GM19099 (cell line): ENCODE data around the gene NCOA3.

Experiments used
- POLR2A ChIP-seq: IDR thresholded peaks from 3 replicates; pipeline ENCODE4 v1.6.1; 2011; ENCODE audit warnings: low read depth; ENCODE audit not compliant: insufficient read length; ENCODE audit errors: extremely low read depth

NCOA3 gene

DNA sequence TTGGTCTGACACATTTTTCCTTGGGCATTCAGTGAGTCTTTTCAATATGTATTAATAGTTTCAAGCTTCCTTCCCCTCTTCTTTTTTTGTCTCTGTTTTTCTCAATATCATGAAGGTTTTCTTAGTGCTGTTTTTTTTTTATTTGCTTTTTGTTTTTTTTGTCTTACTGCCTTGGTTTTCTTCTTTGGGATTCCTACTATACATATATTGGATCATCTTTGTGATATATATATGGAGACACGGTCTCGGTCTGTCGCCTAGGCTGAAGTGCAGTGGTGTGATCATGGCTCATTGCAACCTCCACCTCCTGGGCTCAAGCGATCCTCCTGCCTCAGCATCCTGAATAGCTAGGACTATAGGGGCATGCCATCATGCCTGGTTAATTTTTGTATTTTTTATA, 43.8 kb downstream of the NCOA3 start:
- TF ChIP-seq POLR2A, result no peak

DNA sequence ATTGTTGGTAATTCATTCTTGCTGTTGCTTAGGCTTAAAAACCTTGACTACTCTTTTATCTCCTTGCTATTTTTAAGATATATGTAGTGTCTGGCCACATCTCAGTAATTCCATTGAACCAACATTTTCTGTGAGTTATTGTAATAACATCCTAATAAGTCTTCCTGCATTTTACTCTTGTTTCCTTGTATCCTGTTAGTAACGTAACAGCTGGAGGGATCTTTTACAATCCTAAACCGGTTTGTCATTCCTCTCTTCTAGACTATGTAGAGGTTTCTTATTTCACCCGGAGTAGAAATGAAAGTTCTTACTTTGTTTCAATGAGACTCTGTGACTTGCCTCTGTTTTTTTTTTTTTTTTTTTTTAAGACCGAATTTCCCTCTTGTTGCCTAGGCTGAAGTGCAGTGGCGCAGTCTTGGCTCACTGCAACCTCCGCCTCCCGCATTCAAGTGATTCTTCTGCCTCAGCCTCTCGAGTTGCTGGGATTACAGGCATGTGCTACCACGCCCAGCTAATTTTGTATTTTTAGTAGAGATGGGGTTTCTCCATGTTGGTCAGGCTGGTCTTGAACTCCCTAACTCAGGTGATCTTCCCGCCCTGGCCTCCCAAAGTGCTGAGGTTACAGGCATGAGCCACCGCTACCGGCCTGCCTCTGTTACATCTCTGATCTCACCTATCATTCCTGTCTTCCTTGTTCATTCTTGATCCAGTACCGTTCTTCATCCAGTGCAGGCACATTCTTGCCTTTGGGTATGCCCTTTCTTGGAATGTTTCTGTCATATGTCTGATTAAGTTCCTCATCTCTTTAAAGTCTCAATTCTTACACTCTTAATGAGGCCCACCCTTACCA, 44.7 kb downstream of the NCOA3 start:
- no peak for TF ChIP-seq POLR2A

DNA sequence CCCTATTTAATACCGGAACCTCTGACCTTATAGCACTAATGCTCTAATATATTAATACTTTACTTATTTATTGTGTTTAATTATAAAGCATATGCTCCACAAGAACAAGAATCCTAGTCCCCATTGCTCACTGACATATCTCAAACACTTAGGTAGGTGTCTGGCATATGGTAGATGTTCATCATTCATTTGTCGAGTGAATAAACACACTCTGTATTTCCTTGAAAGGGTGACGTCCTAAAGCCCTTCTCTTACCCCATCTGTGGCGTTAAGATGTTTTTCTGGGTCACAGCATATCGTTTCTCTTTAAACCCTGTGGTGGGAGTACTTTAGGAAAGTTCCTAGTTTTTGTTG, 45.3 kb downstream of the NCOA3 start:
- no peak for TF ChIP-seq POLR2A

- TF ChIP-seq POLR2A, result no peak
These were observed 48.0 kb downstream of the NCOA3 start for GRCh38 chr20:47549671-47550070.

GRCh38 chr20:47551222-47551621, 49.5 kb downstream of the NCOA3 start:
- TF ChIP-seq POLR2A, result no peak

GRCh38 chr20:47551841-47552240, 50.2 kb downstream of the NCOA3 start:
- TF ChIP-seq POLR2A, result no peak

DNA sequence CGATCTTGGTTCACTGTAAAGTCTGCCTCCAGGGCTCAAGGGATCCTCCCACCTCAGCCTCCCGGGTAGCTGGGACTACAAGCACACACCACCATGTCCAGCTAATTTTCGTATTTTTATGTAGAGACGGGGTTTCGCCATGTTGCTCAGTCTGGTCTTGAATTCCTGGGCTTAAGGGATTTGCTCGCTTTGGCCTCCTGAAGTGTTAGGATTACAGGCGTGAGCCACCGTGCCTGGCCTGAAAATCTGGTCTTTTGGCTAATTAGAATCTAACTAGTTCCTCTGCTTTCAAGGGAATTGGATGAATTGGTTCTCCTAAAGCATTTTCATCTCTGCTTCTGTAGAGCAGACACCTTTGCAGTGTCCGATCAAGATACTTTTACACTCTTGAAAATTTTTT, 51.3 kb downstream of the NCOA3 start:
- TF ChIP-seq POLR2A, result no peak

DNA sequence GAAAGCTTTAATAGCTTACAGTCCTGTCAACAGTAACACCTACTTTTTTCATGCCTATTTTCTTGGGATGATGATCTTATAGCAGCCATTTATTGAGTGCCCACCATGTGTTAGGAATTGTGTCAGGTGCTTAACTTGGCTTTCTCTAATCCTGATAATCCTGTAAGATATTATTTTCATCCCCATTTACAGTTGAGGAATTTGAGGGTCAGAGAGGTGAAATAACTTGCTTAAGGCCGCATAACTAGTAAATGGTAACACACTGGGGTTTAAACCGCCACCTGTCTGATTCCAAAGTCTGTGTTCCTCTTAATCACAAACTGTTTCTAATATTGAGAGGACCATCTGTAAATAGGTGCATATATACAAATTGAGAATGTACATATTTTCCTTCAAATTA, 55.5 kb downstream of the NCOA3 start:
- TF ChIP-seq POLR2A, result no peak

- no peak for TF ChIP-seq POLR2A
These were observed 56.1 kb downstream of the NCOA3 start for GRCh38 chr20:47557791-47558190.

DNA sequence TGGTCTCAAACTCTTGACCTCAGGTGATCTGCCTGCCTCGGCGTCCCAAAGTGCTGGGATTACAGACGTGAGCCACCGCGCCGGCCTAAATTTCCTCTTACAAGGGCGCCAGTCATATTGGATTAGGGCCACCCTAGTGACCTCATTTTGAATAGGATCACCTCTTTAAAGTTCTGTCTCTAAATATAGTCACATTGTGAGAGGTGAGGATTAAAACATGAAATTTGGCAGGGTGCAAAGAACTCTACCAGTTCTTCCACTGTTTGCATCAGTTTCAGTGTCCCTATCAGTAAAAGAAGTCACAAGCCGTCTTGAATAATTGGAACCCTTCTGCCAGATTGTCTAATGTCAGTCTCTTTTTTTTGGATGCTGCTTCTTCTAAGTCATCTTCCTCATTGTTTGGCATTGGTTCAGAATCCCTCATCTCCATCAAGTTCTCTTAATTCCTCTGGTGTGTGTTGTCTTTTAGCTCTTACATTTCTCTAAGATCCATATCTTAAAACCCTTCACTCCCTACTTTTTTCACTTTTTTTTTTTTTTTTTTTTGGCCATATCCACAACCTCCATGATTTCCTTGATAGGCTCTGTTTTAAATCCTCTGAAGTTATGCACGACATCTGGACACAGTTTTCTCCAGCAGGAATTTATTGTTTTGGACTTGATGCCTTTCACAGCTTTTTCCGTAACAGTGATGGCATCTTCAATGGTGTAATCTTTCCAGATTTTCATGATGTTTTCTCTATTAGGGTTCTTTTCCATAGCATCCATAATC, 56.8 kb downstream of the NCOA3 start:
- no peak for TF ChIP-seq POLR2A

- TF ChIP-seq POLR2A, result no peak
These were observed 57.5 kb downstream of the NCOA3 start for GRCh38 chr20:47559141-47559540.

- no peak for TF ChIP-seq POLR2A
These were observed 59.5 kb downstream of the NCOA3 start for GRCh38 chr20:47561180-47561579.

- no peak for TF ChIP-seq POLR2A
These were observed 60.2 kb downstream of the NCOA3 start for GRCh38 chr20:47561603-47562583.

GRCh38 chr20:47566269-47566668, 64.6 kb downstream of the NCOA3 start:
- TF ChIP-seq POLR2A, result no peak

DNA sequence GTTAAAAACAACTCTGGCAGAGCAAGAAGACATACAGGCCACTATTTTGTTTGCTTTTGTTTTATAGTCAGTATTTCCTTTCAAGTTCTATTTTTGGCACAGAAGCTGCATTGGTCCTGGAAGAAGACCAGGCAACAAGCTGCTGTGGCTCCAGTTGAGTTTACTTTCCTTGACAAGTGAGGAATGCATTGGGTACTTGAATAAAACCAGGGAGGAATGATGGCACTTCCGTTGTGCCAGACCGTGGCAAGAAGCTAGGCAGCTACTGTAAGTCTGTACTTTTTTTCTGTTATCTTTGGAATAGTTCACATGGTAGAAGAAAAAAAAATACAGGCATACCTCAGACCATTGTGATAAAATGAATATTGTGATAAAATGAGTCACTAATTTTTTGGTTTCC, 66.3 kb downstream of the NCOA3 start:
- no peak for TF ChIP-seq POLR2A
